ENCODE measurements around the gene DSCAM.

Gene DSCAM

DNA sequence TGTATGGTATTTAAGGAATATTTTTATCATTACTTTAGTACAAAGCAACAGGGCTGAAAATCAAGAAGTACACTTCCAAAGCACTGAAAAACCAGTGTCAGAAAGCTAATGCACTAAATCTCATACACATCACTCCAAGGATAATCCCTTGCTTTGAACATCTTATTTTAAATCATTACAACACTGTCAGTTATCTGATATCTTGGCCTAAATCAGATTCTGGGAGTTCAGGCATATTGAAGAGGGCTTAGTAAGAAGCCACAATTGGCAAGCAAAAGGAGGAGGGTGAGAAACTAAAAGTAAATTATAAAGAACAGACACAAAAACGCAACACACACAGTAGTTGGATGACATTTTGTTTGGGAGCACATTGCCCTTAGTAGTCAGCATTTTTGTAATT lies 531.3 kb downstream of the DSCAM start:
- Histone ChIP-seq H3K9me2 (ENCODE audit: low read depth, low read length) (no peaks in the 10 kb centered on the region), H3K36me3 (ENCODE audit: insufficient read depth, low read length) (no peaks in the 10 kb centered on the region), H3K27ac (ENCODE audit: low read depth, low read length, poor library complexity, severe bottlenecking) (no peak overlapping the region), H3F3A (ENCODE audit: insufficient read depth, low read length) (no peaks in the 10 kb centered on the region), H3K27me3 (ENCODE audit: insufficient read depth, low read length) (no peaks in the 10 kb centered on the region), H3K4me2 (ENCODE audit: low read length) (no peak overlapping the region), H2AFZ (ENCODE audit: low read length) (no peak overlapping the region), H4K20me1 (ENCODE audit: insufficient read depth, low read length) (no peaks in the 10 kb centered on the region), H3K4me1 (ENCODE audit: insufficient read depth, low read length, severe bottlenecking) (no peaks in the 10 kb centered on the region), H3K9me3 (ENCODE audit: low read length) (no peaks in the 10 kb centered on the region), H3K9ac (ENCODE audit: low read length) (no peak overlapping the region), H3K79me2 (ENCODE audit: insufficient read depth, low read length) (no peaks in the 10 kb centered on the region), H3K4me3 (ENCODE audit: low read depth, low read length, poor library complexity, severe bottlenecking) (no peak overlapping the region)
- TF ChIP-seq EZH2 (IDR thresholded peaks at IDR 0.05; ENCODE audit: borderline replicate concordance, low read length): no peak
- TF ChIP-seq, protein P1, sequence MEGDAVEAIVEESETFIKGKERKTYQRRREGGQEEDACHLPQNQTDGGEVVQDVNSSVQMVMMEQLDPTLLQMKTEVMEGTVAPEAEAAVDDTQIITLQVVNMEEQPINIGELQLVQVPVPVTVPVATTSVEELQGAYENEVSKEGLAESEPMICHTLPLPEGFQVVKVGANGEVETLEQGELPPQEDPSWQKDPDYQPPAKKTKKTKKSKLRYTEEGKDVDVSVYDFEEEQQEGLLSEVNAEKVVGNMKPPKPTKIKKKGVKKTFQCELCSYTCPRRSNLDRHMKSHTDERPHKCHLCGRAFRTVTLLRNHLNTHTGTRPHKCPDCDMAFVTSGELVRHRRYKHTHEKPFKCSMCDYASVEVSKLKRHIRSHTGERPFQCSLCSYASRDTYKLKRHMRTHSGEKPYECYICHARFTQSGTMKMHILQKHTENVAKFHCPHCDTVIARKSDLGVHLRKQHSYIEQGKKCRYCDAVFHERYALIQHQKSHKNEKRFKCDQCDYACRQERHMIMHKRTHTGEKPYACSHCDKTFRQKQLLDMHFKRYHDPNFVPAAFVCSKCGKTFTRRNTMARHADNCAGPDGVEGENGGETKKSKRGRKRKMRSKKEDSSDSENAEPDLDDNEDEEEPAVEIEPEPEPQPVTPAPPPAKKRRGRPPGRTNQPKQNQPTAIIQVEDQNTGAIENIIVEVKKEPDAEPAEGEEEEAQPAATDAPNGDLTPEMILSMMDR (IDR thresholded peaks at IDR 0.05; ENCODE audit: low read length): no peak

DNA sequence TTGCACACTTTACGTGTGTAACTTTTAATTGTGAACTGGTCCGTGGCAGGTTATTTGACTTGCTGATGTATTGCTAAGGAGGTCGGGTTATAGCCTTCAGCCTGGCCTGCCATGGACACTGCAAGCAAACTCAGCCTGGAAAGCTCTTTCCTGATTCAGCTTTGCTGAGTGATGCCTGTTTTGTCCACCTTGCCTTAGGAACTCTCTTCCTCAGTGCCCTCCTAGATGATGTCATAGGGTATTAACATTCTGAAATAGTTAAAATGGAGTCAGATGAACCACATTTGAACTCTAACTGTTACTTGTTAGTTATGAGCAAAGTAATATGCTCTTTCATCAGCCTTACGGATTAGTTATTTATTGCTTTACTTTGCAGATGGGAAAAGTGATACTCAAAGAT lies 533.7 kb downstream of the DSCAM start:
- no peak overlapping the region for H3K4me2 ChIP-seq (ENCODE audit: low read length)
- H3K4me3 ChIP-seq (ENCODE audit: low read depth, low read length, poor library complexity, severe bottlenecking): no peak overlapping the region
- no peaks in the 10 kb centered on the region for H3K9me3 ChIP-seq (ENCODE audit: low read length)
- H3K4me1 ChIP-seq (ENCODE audit: insufficient read depth, low read length, severe bottlenecking): no peaks in the 10 kb centered on the region
- H3K79me2 ChIP-seq (ENCODE audit: insufficient read depth, low read length): no peaks in the 10 kb centered on the region
- no peaks in the 10 kb centered on the region for H4K20me1 ChIP-seq (ENCODE audit: insufficient read depth, low read length)
- no peaks in the 10 kb centered on the region for H3F3A ChIP-seq (ENCODE audit: insufficient read depth, low read length)
- H3K9me2 ChIP-seq (ENCODE audit: low read depth, low read length): no peaks in the 10 kb centered on the region
- H2AFZ ChIP-seq (ENCODE audit: low read length): no peak overlapping the region
- no peaks in the 10 kb centered on the region for H3K27me3 ChIP-seq (ENCODE audit: insufficient read depth, low read length)
- no peaks in the 10 kb centered on the region for H3K36me3 ChIP-seq (ENCODE audit: insufficient read depth, low read length)
- TF ChIP-seq, protein P1 (IDR thresholded peaks at IDR 0.05; ENCODE audit: low read length): no peak
- no peak overlapping the region for H3K9ac ChIP-seq (ENCODE audit: low read length)
- H3K27ac ChIP-seq (ENCODE audit: low read depth, low read length, poor library complexity, severe bottlenecking): no peak overlapping the region

DNA sequence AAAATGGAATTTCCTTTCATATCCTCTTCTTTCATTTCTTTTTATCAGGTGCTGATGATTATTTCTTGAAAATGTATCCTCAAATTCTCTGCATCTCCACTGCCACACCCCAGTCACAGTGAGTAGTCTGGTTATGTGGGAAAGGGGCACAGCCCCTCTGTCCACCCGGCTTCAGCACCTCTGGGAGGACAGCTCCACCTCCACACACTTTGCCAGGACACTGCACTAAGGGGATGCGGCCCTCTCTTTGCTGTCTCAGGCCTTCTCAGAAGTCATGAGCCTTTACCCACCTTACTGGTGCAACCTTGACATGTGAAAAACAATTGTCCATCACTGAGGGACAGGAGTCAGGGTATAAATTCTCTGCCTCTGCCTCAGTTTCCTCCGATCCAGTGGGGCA lies 546.7 kb downstream of the DSCAM start:
- Histone ChIP-seq H4K20me1 (ENCODE audit: insufficient read depth, low read length) (no peaks in the 10 kb centered on the region), H3K9me3 (ENCODE audit: low read length) (no peaks in the 10 kb centered on the region), H3K36me3 (ENCODE audit: insufficient read depth, low read length) (no peaks in the 10 kb centered on the region), H3K79me2 (ENCODE audit: insufficient read depth, low read length) (no peaks in the 10 kb centered on the region), H3K9ac (ENCODE audit: low read length) (no peak overlapping the region), H3K4me1 (ENCODE audit: insufficient read depth, low read length, severe bottlenecking) (no peaks in the 10 kb centered on the region), H3K9me2 (ENCODE audit: low read depth, low read length) (no peaks in the 10 kb centered on the region), H3K27ac (ENCODE audit: low read depth, low read length, poor library complexity, severe bottlenecking) (no peak overlapping the region), H3F3A (ENCODE audit: insufficient read depth, low read length) (no peaks in the 10 kb centered on the region), H2AFZ (ENCODE audit: low read length) (no peak overlapping the region), H3K27me3 (ENCODE audit: insufficient read depth, low read length) (no peaks in the 10 kb centered on the region), H3K4me3 (ENCODE audit: low read depth, low read length, poor library complexity, severe bottlenecking) (no peak overlapping the region), H3K4me2 (ENCODE audit: low read length) (no peak overlapping the region)
- no peak for TF ChIP-seq EZH2 (IDR thresholded peaks at IDR 0.05; ENCODE audit: borderline replicate concordance, low read length)
- TF ChIP-seq, protein P1 (IDR thresholded peaks at IDR 0.05; ENCODE audit: low read length): no peak

Measured in OCI-LY1 (cell line).